Endothelial cell of umbilical vein (primary cell): ENCODE data around the gene ARNT2. TPM values are rescaled to one million over a fixed set of nuclear protein-coding genes. Genes with fewer than 3 reads are reported as not detected.
A peak's percentile ranks its signal among the peaks of the same experiment; 100 is the strongest.

Source experiments
- BruUV-seq: library from RNA; stranded (reverse); fragments of 400-500 nt; replicated peaks from 2 replicates; lab custom pipeline; 2021; lab: Mats Ljungman, UMichigan
- CTCF ChIA-PET: fragments of 300-600, 350-600 bp; sonication (Branson Sonifier 250); formaldehyde crosslinking; loops from one replicate; lab custom pipeline; 2021; ENCODE audit warnings: antibody characterized with exemption, inconsistent platforms; lab: Charles Lee
- POLR2A ChIA-PET: fragments of 300-600, 350-600 bp; sonication (Branson Sonifier 250); formaldehyde crosslinking; loops from one replicate; lab custom pipeline; 2021; ENCODE audit warnings: antibody characterized with exemption, inconsistent platforms; lab: Charles Lee
- DNase-seq: peaks from one replicate; pipeline ENCODE4 v3.0.0-alpha.2; 2011; ENCODE audit warnings: low read depth, low spot score
- FAIRE-seq: peaks from 2 replicates; lab custom pipeline; 2011; peaks lifted over from hg19 to GRCh38; lab: Jason Lieb, UNC
- H2AFZ ChIP-seq: 2 replicates; pipeline ENCODE4 v1.6.0; 2012; ENCODE audit warnings: low read depth, low read length, control low read depth, inconsistent platforms
- H3K27ac ChIP-seq: 2 replicates; pipeline ENCODE4 v1.5.1; 2011; ENCODE audit warnings: low read depth, mild to moderate bottlenecking, control low read depth, low read length, moderate library complexity; ENCODE audit not compliant: insufficient read depth
- H3K27me3 ChIP-seq, 2 experiments: 2 replicates each; pipeline versions ENCODE4 v1.6.0 to v1.6.1; 2011; ENCODE audit warnings: low read length in 2 of 2, mixed read lengths in 1 of 2; ENCODE audit not compliant: control insufficient read depth in 2 of 2, insufficient read depth in 2 of 2
- H3K36me3 ChIP-seq, 2 experiments: 2 replicates in 1 of 2; 3 replicates in 1 of 2; pipeline ENCODE4 v1.5.1; 2011; ENCODE audit warnings: low read length in 2 of 2, mild to moderate bottlenecking in 1 of 2, moderate library complexity in 1 of 2; ENCODE audit not compliant: control insufficient read depth in 2 of 2, insufficient read depth in 2 of 2; ENCODE audit errors: extremely low read depth in 1 of 2
- H3K4me1 ChIP-seq: 3 replicates; pipeline ENCODE4 v1.5.1; 2011; ENCODE audit warnings: mild to moderate bottlenecking, low read length; ENCODE audit not compliant: control insufficient read depth, insufficient read depth; ENCODE audit errors: extremely low read depth
- H3K4me2 ChIP-seq: 2 replicates; pipeline ENCODE4 v1.6.1; 2011; ENCODE audit warnings: low read length, control low read depth, mixed read lengths; ENCODE audit not compliant: insufficient read depth
- H3K4me3 ChIP-seq, 3 experiments: fragments of 200-600 bp in 1 of 3; sonication (generic), shearing (Covaris generic) in 1 of 3; replicated peaks in 1 of 3; 2 replicates each; pipeline ENCODE4 v1.5.1; 2011 to 2016; ENCODE audit warnings: control low read depth in 3 of 3, low read length in 3 of 3, mild to moderate bottlenecking in 2 of 3, inconsistent platforms in 1 of 3, low read depth in 1 of 3, moderate library complexity in 1 of 3; ENCODE audit not compliant: insufficient read depth in 1 of 3
- H3K79me2 ChIP-seq: 2 replicates; pipeline ENCODE4 v1.6.0; 2012; ENCODE audit warnings: low read length, inconsistent platforms; ENCODE audit not compliant: control insufficient read depth, insufficient read depth
- H3K9ac ChIP-seq: replicated peaks from 2 replicates; pipeline ENCODE3; 2011; ENCODE audit warnings: low read length, control low read depth; ENCODE audit not compliant: insufficient read depth; ENCODE audit errors: extremely low read depth
- H3K9me1 ChIP-seq: replicated peaks from 3 replicates; pipeline ENCODE4 v1.6.0; 2011; ENCODE audit warnings: mild to moderate bottlenecking, low read length; ENCODE audit not compliant: control insufficient read depth, insufficient read depth; ENCODE audit errors: extremely low read depth
- H3K9me3 ChIP-seq: replicated peaks from 2 replicates; pipeline ENCODE4 v1.5.1; 2012; ENCODE audit warnings: low read length, inconsistent platforms; ENCODE audit not compliant: control insufficient read depth, insufficient read depth
- H4K20me1 ChIP-seq: replicated peaks from 2 replicates; pipeline ENCODE3; 2011; ENCODE audit warnings: mild to moderate bottlenecking, low read length; ENCODE audit not compliant: control insufficient read depth, insufficient read depth; ENCODE audit errors: extremely low read depth
- CTCF ChIP-seq, 2 donors: IDR thresholded peaks; 1 replicate in 1 of 2; 2 replicates in 1 of 2; pipeline ENCODE4 v1.5.1; 2011; ENCODE audit warnings: low read length in 2 of 2, mild to moderate bottlenecking in 2 of 2, moderate library complexity in 2 of 2, control low read depth in 1 of 2, inconsistent platforms in 1 of 2, low read depth in 1 of 2; ENCODE audit not compliant: insufficient read depth in 1 of 2; ENCODE audit errors: extremely low read depth in 1 of 2
- EZH2 ChIP-seq: IDR thresholded peaks from 2 replicates; pipeline ENCODE4 v1.6.1; 2012; ENCODE audit warnings: borderline replicate concordance, low read depth, mild to moderate bottlenecking, moderate library complexity, low read length, inconsistent platforms; ENCODE audit not compliant: severe bottlenecking
- FOS ChIP-seq: IDR thresholded peaks from 2 replicates; pipeline ENCODE4 v1.6.1; 2011; ENCODE audit warnings: mild to moderate bottlenecking, low read length, moderate library complexity, borderline replicate concordance; ENCODE audit not compliant: insufficient read depth
- GATA2 ChIP-seq: IDR thresholded peaks from 2 replicates; pipeline ENCODE4 v1.7.0; 2011; ENCODE audit warnings: low read depth, mild to moderate bottlenecking, moderate library complexity, mixed read lengths, low read length; ENCODE audit not compliant: insufficient read length, insufficient read depth
- MYC ChIP-seq: IDR thresholded peaks from one replicate; pipeline ENCODE4 v1.6.1; 2011; ENCODE audit warnings: mild to moderate bottlenecking, low read depth, low read length
- POLR2A ChIP-seq: IDR thresholded peaks from 2 replicates; pipeline ENCODE4 v1.6.1; 2012; ENCODE audit warnings: low read depth, mild to moderate bottlenecking, control low read depth, low read length
- dilution Hi-C: fragments of 300-500 bp; cut with MboI; formaldehyde crosslinking; loops from one replicate; pipeline ENCODE4 v1.15.0; 2019; ENCODE audit warnings: low sequenced_read_pairs; ENCODE audit not compliant: extremely low pct_ligation_motif_present
- intact Hi-C: fragments of 100-400 bp; cut with micrococcal nuclease; formaldehyde crosslinking; loops from one replicate; pipeline ENCODE4 v1.10.0; 2022
- polyA plus RNA-seq, 4 experiments: library from polyadenylated mRNA; depleted of rRNA in 3 of 4; stranded (reverse) in 3 of 4; unstranded in 1 of 4; fragments of >200 nt; gene quantifications; 2 replicates each; pipeline versions ENCODE4 v1.2.1 to v1.2.3, GENCODE V29; 2011 to 2012; ENCODE audit warnings: missing spikeins in 1 of 4
- total RNA-seq: library from RNA; stranded (reverse); gene quantifications from 2 replicates; pipeline ENCODE4 v1.2.3, GENCODE V29; 2021

ARNT2 gene
- total and polyA plus RNA-seq, 2 donors (not counting 3 experiments of a cell fraction or from before 2014, with no cell fraction given) = 0.03 to 0.20 TPM

GRCh38 chr15:80618685-80619400 is 214.7 kb downstream of the ARNT2 start:
- H3K36me3 ChIP-seq = no peaks in the 10 kb centered on the region
- no peak overlapping the region for H3K4me3 ChIP-seq
- BruUV-seq = no TSS peak
- FAIRE-seq (peak; percentile 26), DNase-seq (no peak)
- no peak for TF ChIP-seq FOS
- TF ChIP-seq POLR2A = no peak
- peak; percentile 8 for TF ChIP-seq GATA2
- no peak for TF ChIP-seq CTCF (IDR thresholded peaks at IDR 0.05; ENCODE audit: extremely low read depth in 1 of 2, insufficient read depth in 1 of 2, low read depth in 1 of 2, low read length in 2 of 2)
- ChIA-PET POLR2A (no interaction called here), CTCF (interaction anchor here (0.9 to 4.9 kb wide), 6 partner anchors 39 to 161 kb away, joined by 3 to 56 read pairs (median 12); partner anchors contain the start of gene CEMIP)
- H4K20me1 ChIP-seq = no peaks in the 10 kb centered on the region
- H3K9ac ChIP-seq = no peak overlapping the region
- H3K27me3 ChIP-seq = no peaks in the 10 kb centered on the region
- no peaks in the 10 kb centered on the region for H3K9me1 ChIP-seq
- dilution Hi-C loops (no loop called here), intact Hi-C loops (loop anchor here (1.0 kb wide), 1 partner anchor 157 kb away; no protein-coding TSS in a partner anchor)
- H2AFZ ChIP-seq = no peak overlapping the region
- H3K4me2 ChIP-seq = no peak overlapping the region
- no peaks in the 10 kb centered on the region for H3K79me2 ChIP-seq
- H3K4me1 ChIP-seq = peaks cover 19% of the 10 kb centered on the region
- H3K9me3 ChIP-seq = no peaks in the 10 kb centered on the region
- H3K27ac ChIP-seq = no peak overlapping the region

DNA sequence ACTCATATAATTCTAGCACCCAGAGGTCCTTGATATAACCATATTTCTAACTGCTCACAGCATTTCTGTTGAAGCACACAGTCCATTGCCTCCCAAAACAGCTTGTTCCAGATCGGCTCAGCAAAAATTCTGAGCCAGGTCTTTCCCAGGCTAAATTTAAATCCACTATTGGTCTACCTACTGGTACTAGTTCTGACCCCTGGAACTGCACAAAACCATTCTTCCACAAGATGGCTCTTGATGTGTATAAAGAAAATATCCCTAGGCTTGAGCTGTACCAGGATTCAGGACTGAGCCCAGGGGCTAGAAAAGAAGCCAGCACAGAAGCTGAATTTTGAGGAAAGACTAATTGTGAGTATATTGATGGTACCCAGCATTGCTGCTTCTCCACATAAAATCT is 215.5 kb downstream of the ARNT2 start:
- intact Hi-C loops = loop anchor here (1.0 to 5.0 kb wide), 3 partner anchors 21 to 157 kb away; no protein-coding TSS in a partner anchor
- H3K4me2 ChIP-seq = no peak overlapping the region
- dilution Hi-C loops = no loop called here
- peak; percentile 53 for FAIRE-seq
- no peak for DNase-seq
- no TSS peak for BruUV-seq
- no peaks in the 10 kb centered on the region for H3K9me1 ChIP-seq
- TF ChIP-seq MYC (no peak), GATA2 (no peak), EZH2 (no peak), CTCF (IDR thresholded peaks at IDR 0.05; ENCODE audit: extremely low read depth in 1 of 2, insufficient read depth in 1 of 2, low read depth in 1 of 2, low read length in 2 of 2) (no peak)
- no peak overlapping the region for H3K4me3 ChIP-seq
- no peaks in the 10 kb centered on the region for H3K27me3 ChIP-seq
- H3K79me2 ChIP-seq = no peaks in the 10 kb centered on the region
- H3K27ac ChIP-seq = no peak overlapping the region
- no peaks in the 10 kb centered on the region for H4K20me1 ChIP-seq
- ChIA-PET POLR2A (no interaction called here), CTCF (interaction anchor here (0.6 to 4.9 kb wide), 10 partner anchors 9 to 315 kb away, joined by 3 to 56 read pairs (median 4); partner anchors contain the start of gene CEMIP)
- H3K9ac ChIP-seq = no peak overlapping the region
- H3K4me1 ChIP-seq = peaks cover 19% of the 10 kb centered on the region
- no peak overlapping the region for H2AFZ ChIP-seq
- no peaks in the 10 kb centered on the region for H3K9me3 ChIP-seq
- H3K36me3 ChIP-seq = no peaks in the 10 kb centered on the region
